ENCODE data around the gene TCP11.

GRCh38 chr6:35148167-35148741 is 7.1 kb upstream of the TCP11 start:
- TF ChIP-seq MAX (IDR thresholded peaks at IDR 0.05; ENCODE audit: low read depth) (0 out of 2 replicates have a peak, but pooled peaks have one; percentile 20), CTCF (IDR thresholded peaks at IDR 0.05) (no peak), ELF1 (IDR thresholded peaks at IDR 0.05) (no peak), RXRA (IDR thresholded peaks at IDR 0.05; ENCODE audit: borderline replicate concordance, low read depth) (no peak)

All from SK-N-SH (cell line).